ENCODE measurements around the gene ANKRD39. TPM values are rescaled to one million over a fixed set of nuclear protein-coding genes. Genes with fewer than 3 reads are reported as not detected.

ANKRD39 gene
- total RNA-seq, 1 donor = 5.1 TPM

- Histone ChIP-seq H3K9me3 (ENCODE audit: low read depth, low read length) (no peaks in the 10 kb centered on the region), H4K20me1 (ENCODE audit: insufficient read depth, low read length) (no peaks in the 10 kb centered on the region), H3K27ac (ENCODE audit: low read depth, low read length) (no peak overlapping the region), H3K36me3 (ENCODE audit: insufficient read depth, low read length) (no peaks in the 10 kb centered on the region), H3K27me3 (ENCODE audit: insufficient read depth, low read length) (no peaks in the 10 kb centered on the region), H2AFZ (ENCODE audit: low read length) (no peak overlapping the region), H3K4me1 (ENCODE audit: insufficient read depth, low read length) (no peaks in the 10 kb centered on the region), H3K4me3 (ENCODE audit: insufficient read depth, low read length) (no peak overlapping the region), H3K79me2 (ENCODE audit: insufficient read depth, low read length) (no peaks in the 10 kb centered on the region), H3K4me2 (ENCODE audit: insufficient read depth, low read length) (no peak overlapping the region)
- TF ChIP-seq CTCF (IDR thresholded peaks at IDR 0.05; ENCODE audit: extremely low read depth, low read depth, low read length) = no peak
- DNase-seq (ENCODE audit: insufficient read length, low spot score, missing footprints) = peak; percentile 34
Observed at GRCh38 chr2:96839293-96839874, 18.4 kb downstream of the ANKRD39 start.

GRCh38 chr2:96838345-96839292, 19.2 kb downstream of the ANKRD39 start:
- Histone ChIP-seq H3K27me3 (ENCODE audit: insufficient read depth, low read length) (no peaks in the 10 kb centered on the region), H3K4me2 (ENCODE audit: insufficient read depth, low read length) (no peak overlapping the region), H3K79me2 (ENCODE audit: insufficient read depth, low read length) (no peaks in the 10 kb centered on the region), H3K9me3 (ENCODE audit: low read depth, low read length) (no peaks in the 10 kb centered on the region), H3K36me3 (ENCODE audit: insufficient read depth, low read length) (no peaks in the 10 kb centered on the region), H3K4me1 (ENCODE audit: insufficient read depth, low read length) (no peaks in the 10 kb centered on the region), H3K4me3 (ENCODE audit: insufficient read depth, low read length) (no peak overlapping the region), H4K20me1 (ENCODE audit: insufficient read depth, low read length) (no peaks in the 10 kb centered on the region), H2AFZ (ENCODE audit: low read length) (no peak overlapping the region), H3K27ac (ENCODE audit: low read depth, low read length) (no peak overlapping the region)
- DNase-seq (ENCODE audit: insufficient read length, low spot score, missing footprints) = peak; percentile 22
- no peak for TF ChIP-seq CTCF (IDR thresholded peaks at IDR 0.05; ENCODE audit: extremely low read depth, low read depth, low read length)

GRCh38 chr2:96837575-96837974, 20.2 kb downstream of the ANKRD39 start:
- H3K4me1 ChIP-seq (ENCODE audit: insufficient read depth, low read length) = peaks cover 6% of the 10 kb centered on the region
- no peak overlapping the region for H3K4me2 ChIP-seq (ENCODE audit: insufficient read depth, low read length)
- TF ChIP-seq CTCF (IDR thresholded peaks at IDR 0.05; ENCODE audit: extremely low read depth, low read depth, low read length) = no peak
- no peaks in the 10 kb centered on the region for H3K36me3 ChIP-seq (ENCODE audit: insufficient read depth, low read length)
- DNase-seq (ENCODE audit: insufficient read length, low spot score, missing footprints) = peak; percentile 51
- no peak overlapping the region for H3K27ac ChIP-seq (ENCODE audit: low read depth, low read length)
- no peaks in the 10 kb centered on the region for H3K27me3 ChIP-seq (ENCODE audit: insufficient read depth, low read length)
- no peaks in the 10 kb centered on the region for H3K79me2 ChIP-seq (ENCODE audit: insufficient read depth, low read length)
- no peaks in the 10 kb centered on the region for H3K9me3 ChIP-seq (ENCODE audit: low read depth, low read length)
- no peak overlapping the region for H2AFZ ChIP-seq (ENCODE audit: low read length)
- no peaks in the 10 kb centered on the region for H4K20me1 ChIP-seq (ENCODE audit: insufficient read depth, low read length)
- no peak overlapping the region for H3K4me3 ChIP-seq (ENCODE audit: insufficient read depth, low read length)

GRCh38 chr2:96835830-96836229, 22.0 kb downstream of the ANKRD39 start:
- Histone ChIP-seq H3K27me3 (ENCODE audit: insufficient read depth, low read length) (no peaks in the 10 kb centered on the region), H3K4me1 (ENCODE audit: insufficient read depth, low read length) (peaks cover 6% of the 10 kb centered on the region), H3K79me2 (ENCODE audit: insufficient read depth, low read length) (no peaks in the 10 kb centered on the region), H3K36me3 (ENCODE audit: insufficient read depth, low read length) (no peaks in the 10 kb centered on the region), H4K20me1 (ENCODE audit: insufficient read depth, low read length) (no peaks in the 10 kb centered on the region), H3K4me2 (ENCODE audit: insufficient read depth, low read length) (no peak overlapping the region), H2AFZ (ENCODE audit: low read length) (no peak overlapping the region), H3K27ac (ENCODE audit: low read depth, low read length) (no peak overlapping the region), H3K4me3 (ENCODE audit: insufficient read depth, low read length) (no peak overlapping the region), H3K9me3 (ENCODE audit: low read depth, low read length) (no peaks in the 10 kb centered on the region)
- peak; percentile 62 for DNase-seq (ENCODE audit: insufficient read length, low spot score, missing footprints)
- TF ChIP-seq CTCF (IDR thresholded peaks at IDR 0.05; ENCODE audit: extremely low read depth, low read depth, low read length) = no peak

Data from osteoblast (primary cell).